Neural progenitor cell (in vitro differentiated cells): Measurements from ENCODE around the gene MRPL4.

Source experiments
- CTCF ChIP-seq: fragments of 200-600 bp; sonication (generic); IDR thresholded peaks from 2 replicates; pipeline ENCODE4 v1.5.1; 2017; ENCODE audit warnings: antibody characterized with exemption, mild to moderate bottlenecking
- EZH2 ChIP-seq: fragments of 200-600 bp; sonication (generic); IDR thresholded peaks from 2 replicates; pipeline ENCODE4 v1.6.1; 2017; ENCODE audit warnings: antibody characterized with exemption, mild to moderate bottlenecking, moderate library complexity

DNA sequence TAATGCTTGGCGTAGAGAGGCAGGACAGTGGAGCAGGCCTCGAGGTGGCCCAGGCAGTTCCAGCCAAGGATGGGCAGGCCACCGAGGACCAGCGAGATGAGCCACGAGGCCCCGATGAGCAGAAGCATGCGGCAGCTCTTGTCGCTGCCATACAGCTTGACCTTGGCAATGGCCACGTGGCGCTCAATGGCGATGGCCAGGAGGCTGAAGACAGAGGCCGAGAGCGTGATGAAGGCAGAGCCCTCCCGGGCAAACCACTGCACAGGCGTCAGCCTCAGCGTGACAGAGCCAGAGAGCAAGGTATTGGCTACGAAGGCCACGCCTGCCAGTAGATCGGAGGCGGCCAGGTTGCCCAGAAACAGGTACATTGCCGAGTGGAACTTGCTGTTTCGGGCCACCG is 27.7 kb upstream of the MRPL4 start:
- TF ChIP-seq CTCF (no peak), EZH2 (no peak)
